ENCODE measurements around the gene RALGAPA1.

- TF ChIP-seq CTCF (conservative IDR thresholded peaks at IDR 0.05 in 1 of 2, IDR thresholded peaks at IDR 0.05 in 1 of 2; ENCODE audit: low read depth in 1 of 2, low read length in 2 of 2) (no peak), EZH2 (IDR thresholded peaks at IDR 0.05; ENCODE audit: low read length, missing control alignments) (no peak)
These were observed 81.3 kb downstream of the RALGAPA1 start for GRCh38 chr14:35727764-35728163.

All from fibroblast of lung (primary cell).